NCI-H446 (cell line): Measurements from ENCODE around the gene NCBP3.
"Not testable (repeated sequence)": the region's sequence is repeated elsewhere in the genome, so short reads cannot be mapped to it uniquely, and the experiment has no call there.

Experiments used
- DNase-seq, 2 experiments: peaks; one replicate each; lab custom pipeline; 2025; lab: John Stamatoyannopoulos, UW

NCBP3 gene

GRCh38 chr17:3879591-3880417 lies 33.8 kb upstream of the NCBP3 start:
- peak in 1 of 2 experiments; percentile 33 for DNase-seq

GRCh38 chr17:3879186-3879585 lies 33.1 kb upstream of the NCBP3 start:
- DNase-seq: peak; percentile 83 to 94

DNA sequence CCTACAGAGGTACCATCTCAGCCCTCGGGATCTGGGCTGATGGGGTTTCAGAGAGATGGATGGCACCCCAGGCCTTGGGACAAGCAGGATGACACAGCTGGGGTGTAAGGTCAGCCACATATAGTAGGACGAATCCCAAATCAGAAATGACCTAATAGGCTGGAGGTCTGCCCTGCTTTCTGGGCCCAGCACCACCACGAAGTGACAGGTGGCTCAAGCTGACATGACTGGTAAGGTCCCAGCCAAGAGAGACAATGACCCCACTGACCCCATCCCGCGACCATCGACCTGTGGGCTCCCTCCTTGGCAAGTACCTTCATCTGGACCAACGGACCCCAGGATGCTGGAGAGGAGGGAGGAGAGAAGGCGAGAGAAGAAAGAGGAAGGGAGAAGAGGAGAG lies 31.2 kb upstream of the NCBP3 start:
- DNase-seq: no peak

DNA sequence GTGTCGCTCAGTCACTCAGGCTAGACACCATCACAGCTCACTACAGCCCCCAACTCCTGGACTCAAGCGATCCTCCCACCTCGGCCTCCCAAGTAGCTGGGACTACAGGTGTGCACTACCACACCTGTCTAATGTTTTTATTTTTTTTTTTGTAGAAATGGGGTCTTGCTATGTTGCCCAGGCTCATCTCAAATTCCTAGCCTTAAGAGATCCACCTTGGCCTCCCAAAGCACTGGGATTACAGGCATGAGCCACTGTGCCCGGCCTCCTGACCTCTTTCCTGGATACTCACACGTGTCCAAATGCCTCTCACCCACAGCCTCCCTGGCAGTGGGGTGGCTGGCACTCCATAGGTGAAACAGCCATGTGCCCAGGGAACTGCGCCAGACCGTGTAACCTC lies 29.3 kb upstream of the NCBP3 start:
- no peak for DNase-seq

- DNase-seq: no peak
Measured at GRCh38 chr17:3873862-3874261, 27.8 kb upstream of the NCBP3 start.

DNA sequence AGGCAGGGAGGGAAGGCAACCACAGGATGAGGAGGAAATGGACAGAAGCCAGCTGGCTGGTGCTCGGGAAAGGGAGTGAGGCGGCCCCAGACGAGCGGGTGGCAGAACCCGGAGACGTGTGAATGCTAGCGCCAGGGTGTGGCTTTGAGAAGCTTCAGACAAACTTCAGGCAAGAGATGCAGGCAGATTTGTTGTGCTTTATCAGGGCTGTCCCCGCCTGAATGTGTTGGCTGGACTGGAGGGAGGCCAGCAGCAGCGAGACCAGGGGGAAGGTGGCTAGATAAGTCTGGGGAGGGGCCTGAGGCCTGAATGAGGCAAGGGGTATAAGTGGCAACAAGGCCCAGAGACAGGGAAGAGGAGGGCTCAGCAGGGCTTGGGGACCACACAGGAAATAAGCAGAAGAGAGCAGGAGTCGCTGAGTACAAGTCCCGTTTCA lies 24.8 kb upstream of the NCBP3 start:
- DNase-seq: peak in 1 of 2 experiments; percentile 47

DNA sequence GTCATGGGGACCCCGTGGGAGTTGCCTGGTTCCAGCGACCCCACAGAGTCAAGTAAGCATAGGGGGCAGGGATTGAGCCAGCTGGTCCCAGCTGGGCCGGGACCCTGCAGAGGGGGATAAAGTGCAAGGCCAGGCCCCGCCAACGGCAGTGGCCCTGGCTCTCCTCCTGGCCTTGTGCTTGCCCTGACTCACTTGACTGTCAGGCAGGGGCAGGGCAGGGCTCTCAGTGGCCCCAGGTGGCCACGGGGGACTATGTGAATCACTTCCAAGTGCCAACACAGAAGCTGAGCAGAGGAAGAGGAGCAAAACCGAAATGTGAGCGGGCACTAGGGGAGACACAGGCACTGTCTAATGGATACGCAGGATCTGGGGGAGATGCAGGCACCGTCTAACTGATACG lies 21.6 kb upstream of the NCBP3 start:
- no peak for DNase-seq

DNA sequence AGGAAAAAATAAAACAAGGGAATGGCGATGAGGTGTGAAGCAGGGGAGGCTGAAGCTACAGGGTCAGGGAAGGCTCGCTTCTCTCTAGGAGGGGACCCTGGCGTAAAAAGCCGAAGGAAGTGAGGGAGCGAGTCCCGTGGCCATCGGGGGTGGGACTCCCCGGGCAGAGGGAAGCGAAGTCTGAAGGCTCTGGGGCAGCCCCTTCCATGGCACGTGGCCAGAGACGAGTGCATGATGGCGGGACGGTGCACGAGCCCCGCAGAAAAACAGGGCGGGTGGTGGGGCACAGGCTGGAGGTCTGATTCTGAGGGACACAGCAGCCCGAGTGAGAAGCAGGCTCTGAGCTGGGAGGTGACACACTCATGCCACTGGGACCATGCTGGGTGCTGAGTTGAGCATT lies 21.1 kb upstream of the NCBP3 start:
- DNase-seq: no peak

- peak in 1 of 2 experiments; percentile 74 for DNase-seq
Measured at GRCh38 chr17:3866276-3866675, 20.2 kb upstream of the NCBP3 start.

- DNase-seq: peak in 1 of 2 experiments; percentile 52
Measured at GRCh38 chr17:3865176-3865575, 19.1 kb upstream of the NCBP3 start.

DNA sequence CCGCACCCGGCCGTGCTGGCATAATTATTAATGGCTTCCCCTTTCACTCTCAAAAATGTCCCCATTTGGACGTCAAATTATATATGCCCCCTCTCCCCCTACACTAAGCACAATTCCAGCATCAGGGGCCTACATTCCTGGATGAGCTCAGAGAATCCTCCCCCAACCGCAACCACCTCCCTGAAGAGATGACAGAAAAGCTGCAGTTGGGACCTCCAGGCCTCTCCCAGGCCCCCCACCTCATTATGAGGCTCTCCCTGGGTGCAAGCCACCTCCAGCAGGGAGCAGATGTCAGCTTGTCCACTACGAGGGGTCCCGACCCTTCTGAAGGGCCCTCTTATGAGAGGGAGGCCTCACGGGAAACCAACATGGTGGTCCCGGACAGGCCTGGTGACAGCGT lies 18.5 kb upstream of the NCBP3 start:
- no peak for DNase-seq

GRCh38 chr17:3861761-3862681 lies 16.0 kb upstream of the NCBP3 start:
- no peak for DNase-seq

DNA sequence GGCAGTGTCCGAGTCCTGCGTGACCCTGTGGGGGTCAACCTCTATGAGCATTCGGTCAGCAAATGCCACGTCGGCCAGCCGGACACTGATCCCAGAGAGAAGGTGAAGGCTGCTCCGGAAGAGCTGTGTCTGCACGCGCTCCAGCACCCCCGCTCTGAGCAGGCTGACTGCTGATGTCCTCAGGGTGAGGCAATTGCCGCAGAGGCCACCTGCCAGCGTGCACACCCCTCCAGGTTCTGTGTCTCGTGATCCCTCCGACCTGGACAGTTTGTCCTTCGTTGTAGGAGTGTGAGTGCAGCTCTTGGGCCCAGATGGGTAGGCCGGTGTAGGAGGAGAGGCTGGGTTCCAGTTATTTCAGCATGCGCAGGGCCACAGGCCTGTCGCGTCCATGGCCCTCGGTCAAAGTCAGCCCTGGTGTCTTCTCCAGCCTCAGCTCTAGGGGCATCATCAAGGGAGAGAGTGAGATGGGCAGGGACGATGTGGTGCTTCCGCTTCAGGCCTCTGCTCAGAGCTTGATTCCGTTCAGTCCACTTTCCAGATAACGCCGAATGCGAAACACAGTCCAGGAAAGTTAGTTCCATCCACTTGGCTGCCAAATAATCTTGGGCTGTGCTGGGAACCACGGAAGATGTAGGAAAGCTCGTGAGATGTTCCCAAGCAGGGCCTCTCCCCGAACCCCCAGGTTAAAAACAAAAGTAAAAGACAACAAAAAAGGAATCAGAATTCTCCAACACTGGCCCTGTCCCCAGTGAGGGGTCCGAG lies 15.1 kb upstream of the NCBP3 start:
- DNase-seq: no peak

DNA sequence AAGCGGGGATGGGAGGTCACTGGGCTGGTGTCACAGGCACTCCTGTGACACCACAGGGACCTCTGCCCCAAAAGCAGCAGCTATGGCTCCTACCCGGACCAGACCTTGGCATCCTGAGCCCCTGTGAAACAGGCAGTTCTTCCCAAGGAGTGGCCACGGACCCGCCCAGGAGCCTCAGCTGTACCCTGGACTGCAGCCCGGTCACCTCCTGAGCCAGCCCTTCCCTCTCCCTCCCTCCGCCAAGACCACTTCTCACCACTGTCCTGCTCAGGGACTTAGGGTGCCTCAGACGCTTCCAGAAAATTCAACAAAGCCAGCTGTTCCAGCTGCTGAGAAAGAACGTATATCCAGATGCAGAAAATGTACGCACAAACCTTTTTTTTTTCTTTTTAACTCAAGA lies 13.9 kb upstream of the NCBP3 start:
- DNase-seq: no peak

DNA sequence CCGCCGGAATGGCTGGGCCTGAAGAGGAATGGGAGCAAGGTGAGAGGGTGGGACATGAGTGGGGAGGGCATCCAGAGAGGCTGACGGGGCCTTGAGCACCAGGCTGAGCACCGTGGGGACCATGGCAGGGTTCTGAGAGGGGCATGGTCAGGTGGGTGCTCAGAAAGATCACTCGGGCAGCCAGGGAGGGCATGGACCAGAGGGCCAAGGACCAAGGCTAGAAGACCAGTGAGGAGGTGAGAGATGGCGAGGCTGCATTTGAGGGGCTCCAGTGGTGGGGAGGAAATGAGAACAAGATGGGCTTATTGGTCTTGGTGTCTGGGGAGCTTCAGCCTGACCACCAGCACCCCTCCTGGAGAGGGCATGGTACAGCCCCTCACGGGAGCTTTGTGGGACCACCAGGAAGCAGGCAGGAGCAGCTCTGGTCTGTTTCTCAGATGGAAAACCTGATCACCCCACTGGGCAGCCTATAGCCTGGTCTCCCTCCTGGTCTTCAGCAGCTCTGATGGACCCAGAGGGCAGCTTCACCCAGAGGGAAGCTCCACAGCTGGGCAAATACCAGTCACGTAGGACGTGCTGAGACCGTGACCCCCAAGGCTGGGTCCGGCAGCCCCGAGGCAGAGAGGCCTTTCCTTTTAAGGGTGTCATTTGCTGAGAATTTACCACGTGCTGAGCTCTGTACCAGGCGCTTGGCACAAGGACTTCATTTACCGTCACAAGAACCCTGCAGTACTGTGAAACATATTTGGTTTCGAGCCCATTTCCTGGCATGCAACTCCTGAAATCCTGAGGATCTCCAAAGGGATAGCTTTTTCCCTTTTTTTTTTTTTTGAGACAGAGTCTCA lies 11.4 kb upstream of the NCBP3 start:
- no peak for DNase-seq

GRCh38 chr17:3854204-3854603 lies 8.2 kb upstream of the NCBP3 start:
- not testable (repeated sequence) for DNase-seq

DNA sequence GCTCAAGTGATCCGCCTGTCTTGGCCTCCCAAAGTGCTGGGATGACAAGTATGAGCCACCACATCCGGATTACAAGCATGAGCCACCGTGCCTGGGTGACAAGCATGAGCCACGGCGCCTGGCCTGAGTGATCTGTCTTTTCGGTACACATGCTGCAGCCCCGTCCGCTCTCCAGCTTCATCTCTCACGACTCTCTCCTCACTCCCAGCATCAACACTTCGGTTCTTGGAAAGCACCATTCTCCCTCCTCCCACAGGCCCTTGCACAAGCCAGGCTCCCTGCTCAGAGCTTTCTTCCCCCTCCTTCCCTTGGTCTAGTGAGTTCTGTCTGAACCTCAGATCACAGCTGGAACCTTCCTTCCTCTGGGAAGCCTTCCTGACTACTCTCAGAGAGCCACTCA lies 6.5 kb upstream of the NCBP3 start:
- no peak for DNase-seq

GRCh38 chr17:3851461-3852100 lies 5.5 kb upstream of the NCBP3 start:
- DNase-seq: no peak

DNA sequence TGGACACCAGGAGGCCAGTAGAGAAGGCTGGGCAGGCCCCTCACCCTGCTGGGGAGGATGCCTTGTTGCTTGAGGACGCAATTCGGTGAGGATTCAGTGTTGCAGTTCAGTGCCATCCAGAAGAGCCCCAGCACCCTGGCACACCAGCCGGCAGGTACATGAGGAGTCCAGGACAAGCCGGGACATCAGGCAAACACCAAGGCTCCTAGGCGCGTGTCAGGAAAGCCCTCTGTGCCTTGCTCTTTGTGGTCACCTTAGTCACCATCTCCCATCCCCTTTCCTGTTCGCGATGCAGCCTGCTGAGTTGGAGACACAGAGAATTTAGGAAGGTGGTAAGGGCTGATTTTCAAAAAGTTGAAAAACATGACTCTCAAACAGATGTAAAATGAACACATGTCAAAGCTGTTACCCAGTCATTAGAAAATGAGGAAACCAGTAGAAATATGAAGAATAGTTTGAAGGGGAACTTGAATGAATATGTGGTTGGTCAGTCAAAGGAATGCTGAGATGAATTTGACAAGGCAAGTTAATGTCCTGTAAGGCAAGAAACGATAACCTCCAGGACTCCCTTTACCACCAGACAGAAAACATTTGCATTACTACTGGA lies 2.3 kb upstream of the NCBP3 start:
- no peak for DNase-seq

DNA sequence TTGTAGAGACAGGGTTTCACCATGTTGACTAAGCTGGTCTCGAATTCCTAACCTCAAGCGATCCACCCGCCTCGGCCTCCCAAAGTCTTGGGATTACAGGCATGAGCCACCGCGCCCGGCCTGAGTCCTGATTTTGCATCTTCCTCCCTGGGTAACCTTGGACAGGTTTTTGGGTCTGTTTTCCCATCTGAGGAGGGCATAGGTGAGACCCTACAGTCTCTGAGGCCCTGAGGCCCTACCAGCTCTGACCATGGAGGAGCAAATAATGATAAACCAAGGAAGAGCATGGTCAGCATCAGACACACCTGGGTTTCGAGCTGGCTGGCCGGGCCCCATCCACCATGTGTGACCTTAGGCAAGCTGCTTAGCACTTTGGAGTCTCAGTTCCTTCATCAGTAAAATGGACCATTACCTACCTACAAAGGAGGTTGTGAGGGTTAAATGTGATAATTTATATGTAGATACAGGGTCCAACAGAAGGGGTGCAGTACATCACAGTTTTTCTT lies 1.2 kb upstream of the NCBP3 start:
- no peak for DNase-seq
